Measurements from ENCODE around the gene KAT14. TPM values are rescaled to one million over a fixed set of nuclear protein-coding genes. Genes with fewer than 3 reads are reported as not detected.
"Not testable (repeated sequence)": the region's sequence is repeated elsewhere in the genome, so short reads cannot be mapped to it uniquely, and the experiment has no call there.

The KAT14 gene
- total and polyA plus RNA-seq, 2 donors from 2014 or later: 10.2 to 12.8 TPM

DNA sequence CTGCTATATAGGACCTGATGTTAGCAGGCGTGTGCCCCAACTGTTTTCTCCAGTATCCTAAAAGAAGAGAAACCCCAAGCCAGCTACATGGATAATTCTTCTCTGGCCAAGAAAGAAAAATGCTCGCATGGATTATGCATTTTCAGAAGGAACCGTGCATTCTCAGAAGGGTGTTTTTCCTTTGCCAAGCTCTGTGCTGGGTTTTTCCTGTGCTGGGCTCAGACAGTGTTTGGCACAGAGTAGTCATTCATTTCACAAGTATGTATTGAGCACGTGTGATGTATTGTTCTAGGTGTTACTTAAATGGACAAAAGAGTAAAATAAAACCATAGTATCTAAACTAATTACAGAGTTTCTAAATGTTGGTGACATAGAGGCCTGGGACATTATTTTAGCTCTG is 88.0 kb downstream of the KAT14 start:
- no peak overlapping the region for H3K4me3 ChIP-seq (ENCODE audit: low read length in 3 of 3)
- no peak for TF ChIP-seq CTCF (IDR thresholded peaks at IDR 0.05; ENCODE audit: borderline replicate concordance, extremely low read depth, insufficient read depth)
- no peak overlapping the region for H3K27ac ChIP-seq (ENCODE audit: low read depth in 2 of 2, low read length in 2 of 2)
- no peaks in the 10 kb centered on the region for H3K9me3 ChIP-seq (ENCODE audit: control insufficient read depth in 2 of 3, insufficient read depth in 1 of 3, low read length in 3 of 3)
- no peaks in the 10 kb centered on the region for H3K36me3 ChIP-seq (ENCODE audit: control insufficient read depth in 2 of 3, insufficient read depth in 3 of 3, low read length in 3 of 3)
- no peaks in the 10 kb centered on the region for H3K27me3 ChIP-seq (ENCODE audit: control insufficient read depth, insufficient read depth, low read length)
- intact Hi-C loops (cut with DNase I): no loop called here
- no peak for DNase-seq
- FAIRE-seq: no peak
- peaks cover 0 to 2% (median 0%) of the 10 kb centered on the region in 3 donors for H3K4me1 ChIP-seq (ENCODE audit: control insufficient read depth in 2 of 3, insufficient read depth in 2 of 3, low read depth in 1 of 3, low read length in 3 of 3)
- no peak overlapping the region for H3K9ac ChIP-seq (ENCODE audit: low read length in 3 of 3)

- H3K4me1 ChIP-seq (ENCODE audit: control insufficient read depth in 2 of 3, insufficient read depth in 2 of 3, low read depth in 1 of 3, low read length in 3 of 3); H3K27me3 ChIP-seq (ENCODE audit: control insufficient read depth, insufficient read depth, low read length); DNase-seq; H3K4me3 ChIP-seq (ENCODE audit: low read length in 3 of 3); intact Hi-C loops (cut with DNase I); H3K9me3 ChIP-seq (ENCODE audit: control insufficient read depth in 2 of 3, insufficient read depth in 1 of 3, low read length in 3 of 3); H3K36me3 ChIP-seq (ENCODE audit: control insufficient read depth in 2 of 3, insufficient read depth in 3 of 3, low read length in 3 of 3); FAIRE-seq; H3K9ac ChIP-seq (ENCODE audit: low read length in 3 of 3); H3K27ac ChIP-seq (ENCODE audit: low read depth in 2 of 2, low read length in 2 of 2): not testable (repeated sequence)
These were observed 89.1 kb downstream of the KAT14 start for GRCh38 chr20:18226741-18227140.

GRCh38 chr20:18233408-18233943 is 95.8 kb downstream of the KAT14 start:
- FAIRE-seq: no peak

More at GRCh38 chr20:18233408-18233943, 95.8 kb downstream of the KAT14 start:
- Histone ChIP-seq H3K4me1 (ENCODE audit: control insufficient read depth in 2 of 3, insufficient read depth in 2 of 3, low read depth in 1 of 3, low read length in 3 of 3) (no peaks in the 10 kb centered on the region), H3K27ac (ENCODE audit: low read depth in 2 of 2, low read length in 2 of 2) (no peak overlapping the region), H3K4me3 (ENCODE audit: low read length in 3 of 3) (no peak overlapping the region), H3K36me3 (ENCODE audit: control insufficient read depth in 2 of 3, insufficient read depth in 3 of 3, low read length in 3 of 3) (no peaks in the 10 kb centered on the region), H3K9ac (ENCODE audit: low read length in 3 of 3) (no peak overlapping the region), H3K27me3 (ENCODE audit: control insufficient read depth, insufficient read depth, low read length) (no peaks in the 10 kb centered on the region), H3K9me3 (ENCODE audit: control insufficient read depth in 2 of 3, insufficient read depth in 1 of 3, low read length in 3 of 3) (peaks cover 0 to 4% (median 0%) of the 10 kb centered on the region in 3 donors)
- no peak for TF ChIP-seq CTCF (IDR thresholded peaks at IDR 0.05; ENCODE audit: borderline replicate concordance, extremely low read depth, insufficient read depth)
- no peak for DNase-seq
- intact Hi-C loops (cut with DNase I): no loop called here

Other genes with a start within 250 kb of the KAT14 start
- gene SNX5, start 169.1 kb upstream of the KAT14 start, total RNA-seq: 94.9 TPM
- gene SNX5, start 169.1 kb upstream of the KAT14 start, polyA plus RNA-seq (ENCODE audit: insufficient read depth, low read depth, low replicate concordance): 133 TPM
- 15.5 TPM for gene MGME1, start 168.8 kb upstream of the KAT14 start, total RNA-seq
- gene MGME1, start 168.8 kb upstream of the KAT14 start, polyA plus RNA-seq (ENCODE audit: insufficient read depth, low read depth, low replicate concordance): 16.7 TPM
- 4.8 TPM for gene OVOL2, start 79.9 kb upstream of the KAT14 start, total RNA-seq
- gene OVOL2, start 79.9 kb upstream of the KAT14 start, polyA plus RNA-seq (ENCODE audit: insufficient read depth, low read depth, low replicate concordance): 4.1 TPM
- gene PET117, start within 50 bp of the KAT14 start, total RNA-seq: 13.1 TPM
- 19.7 TPM for gene PET117, start within 50 bp of the KAT14 start, polyA plus RNA-seq (ENCODE audit: insufficient read depth, low read depth, low replicate concordance)
- 12.8 TPM for gene ZNF133, start 150.7 kb downstream of the KAT14 start, total RNA-seq
- 15.0 TPM for gene ZNF133, start 150.7 kb downstream of the KAT14 start, polyA plus RNA-seq (ENCODE audit: insufficient read depth, low read depth, low replicate concordance)